ENCODE measurements around the gene RAB6A.
"Not testable (repeated sequence)": the region's sequence is repeated elsewhere in the genome, so short reads cannot be mapped to it uniquely, and the experiment has no call there.

RAB6A gene

GRCh38 chr11:73752216-73752867 is 8.5 kb downstream of the RAB6A start:
- Histone ChIP-seq H3K4me3 (ENCODE audit: low read length) (no peak overlapping the region), H3K27me3 (ENCODE audit: control insufficient read depth, low read length) (no peaks in the 10 kb centered on the region), H3K9me2 (replicated peaks; ENCODE audit: control insufficient read depth, low read length) (no peaks in the 10 kb centered on the region), H4K20me1 (ENCODE audit: control insufficient read depth, insufficient read depth, low read depth, low read length) (no peaks in the 10 kb centered on the region), H3K4me2 (ENCODE audit: low read length) (no peak overlapping the region), H3F3A (ENCODE audit: control insufficient read depth, insufficient read depth) (no peaks in the 10 kb centered on the region; the same call in 1 of the 2 replicates), H3K27ac (ENCODE audit: low read depth, low read length) (no peak overlapping the region), H3K79me2 (ENCODE audit: control insufficient read depth, low read length) (peaks cover 89% of the 10 kb centered on the region), H3K4me1 (ENCODE audit: control insufficient read depth, low read length) (peaks cover 13% of the 10 kb centered on the region), H3K36me3 (ENCODE audit: control insufficient read depth, low read length) (peaks cover under 1% of the 10 kb centered on the region; the same call in 1 of the 2 replicates), H3K9me3 (ENCODE audit: control insufficient read depth, insufficient read depth, low read length) (no peaks in the 10 kb centered on the region)
- TF ChIP-seq, protein P1, sequence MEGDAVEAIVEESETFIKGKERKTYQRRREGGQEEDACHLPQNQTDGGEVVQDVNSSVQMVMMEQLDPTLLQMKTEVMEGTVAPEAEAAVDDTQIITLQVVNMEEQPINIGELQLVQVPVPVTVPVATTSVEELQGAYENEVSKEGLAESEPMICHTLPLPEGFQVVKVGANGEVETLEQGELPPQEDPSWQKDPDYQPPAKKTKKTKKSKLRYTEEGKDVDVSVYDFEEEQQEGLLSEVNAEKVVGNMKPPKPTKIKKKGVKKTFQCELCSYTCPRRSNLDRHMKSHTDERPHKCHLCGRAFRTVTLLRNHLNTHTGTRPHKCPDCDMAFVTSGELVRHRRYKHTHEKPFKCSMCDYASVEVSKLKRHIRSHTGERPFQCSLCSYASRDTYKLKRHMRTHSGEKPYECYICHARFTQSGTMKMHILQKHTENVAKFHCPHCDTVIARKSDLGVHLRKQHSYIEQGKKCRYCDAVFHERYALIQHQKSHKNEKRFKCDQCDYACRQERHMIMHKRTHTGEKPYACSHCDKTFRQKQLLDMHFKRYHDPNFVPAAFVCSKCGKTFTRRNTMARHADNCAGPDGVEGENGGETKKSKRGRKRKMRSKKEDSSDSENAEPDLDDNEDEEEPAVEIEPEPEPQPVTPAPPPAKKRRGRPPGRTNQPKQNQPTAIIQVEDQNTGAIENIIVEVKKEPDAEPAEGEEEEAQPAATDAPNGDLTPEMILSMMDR (IDR thresholded peaks at IDR 0.05; ENCODE audit: low read depth, low read length, poor library complexity, severe bottlenecking), result no peak
- no peak for TF ChIP-seq EZH2phosphoT487 (IDR thresholded peaks at IDR 0.05; ENCODE audit: borderline replicate concordance, low read length)

GRCh38 chr11:73750862-73751261 is 10.0 kb downstream of the RAB6A start:
- not testable (repeated sequence) for H3K27me3 ChIP-seq (ENCODE audit: control insufficient read depth, low read length); H3K27ac ChIP-seq (ENCODE audit: low read depth, low read length); H4K20me1 ChIP-seq (ENCODE audit: control insufficient read depth, insufficient read depth, low read depth, low read length); H3K4me2 ChIP-seq (ENCODE audit: low read length); H3K36me3 ChIP-seq (ENCODE audit: control insufficient read depth, low read length); H3K9me3 ChIP-seq (ENCODE audit: control insufficient read depth, insufficient read depth, low read length); H3K9me2 ChIP-seq (replicated peaks; ENCODE audit: control insufficient read depth, low read length); H3K4me3 ChIP-seq (ENCODE audit: low read length); H3F3A ChIP-seq (ENCODE audit: control insufficient read depth, insufficient read depth)
- H3K4me1 ChIP-seq (ENCODE audit: control insufficient read depth, low read length), result peaks cover 13% of the 10 kb centered on the region
- H3K79me2 ChIP-seq (ENCODE audit: control insufficient read depth, low read length), result peaks cover 90% of the 10 kb centered on the region

- no peaks in the 10 kb centered on the region for H3K27me3 ChIP-seq (ENCODE audit: control insufficient read depth, low read length)
- 0 out of 2 replicates have a peak overlapping the region, but pooled peaks have one; percentile 17 for H3K4me2 ChIP-seq (ENCODE audit: low read length)
- peaks cover 13% of the 10 kb centered on the region for H3K4me1 ChIP-seq (ENCODE audit: control insufficient read depth, low read length)
- H3K4me3 ChIP-seq (ENCODE audit: low read length), result no peak overlapping the region
- peaks cover 90% of the 10 kb centered on the region for H3K79me2 ChIP-seq (ENCODE audit: control insufficient read depth, low read length)
- H3F3A ChIP-seq (ENCODE audit: control insufficient read depth, insufficient read depth), result no peaks in the 10 kb centered on the region; the same call in 1 of the 2 replicates
- TF ChIP-seq EZH2phosphoT487 (IDR thresholded peaks at IDR 0.05; ENCODE audit: borderline replicate concordance, low read length), result no peak
- H4K20me1 ChIP-seq (ENCODE audit: control insufficient read depth, insufficient read depth, low read depth, low read length), result no peaks in the 10 kb centered on the region
- H3K36me3 ChIP-seq (ENCODE audit: control insufficient read depth, low read length), result no peaks in the 10 kb centered on the region
- H3K9me3 ChIP-seq (ENCODE audit: control insufficient read depth, insufficient read depth, low read length), result no peaks in the 10 kb centered on the region
- H3K27ac ChIP-seq (ENCODE audit: low read depth, low read length), result no peak overlapping the region
- H3K9me2 ChIP-seq (replicated peaks; ENCODE audit: control insufficient read depth, low read length), result no peaks in the 10 kb centered on the region
Observed at GRCh38 chr11:73750228-73750627, 10.6 kb downstream of the RAB6A start.

- Histone ChIP-seq H3K9me3 (ENCODE audit: control insufficient read depth, insufficient read depth, low read length) (no peaks in the 10 kb centered on the region), H3K4me1 (ENCODE audit: control insufficient read depth, low read length) (peaks cover 13% of the 10 kb centered on the region), H3K79me2 (ENCODE audit: control insufficient read depth, low read length) (peaks cover 94% of the 10 kb centered on the region), H3K9me2 (replicated peaks; ENCODE audit: control insufficient read depth, low read length) (no peaks in the 10 kb centered on the region), H3K4me2 (ENCODE audit: low read length) (no peak overlapping the region), H4K20me1 (ENCODE audit: control insufficient read depth, insufficient read depth, low read depth, low read length) (0 out of 2 replicates have a peak, but pooled peaks cover 2% of the 10 kb centered on the region), H3K36me3 (ENCODE audit: control insufficient read depth, low read length) (no peaks in the 10 kb centered on the region), H3K27me3 (ENCODE audit: control insufficient read depth, low read length) (no peaks in the 10 kb centered on the region), H3K27ac (ENCODE audit: low read depth, low read length) (no peak overlapping the region), H3F3A (ENCODE audit: control insufficient read depth, insufficient read depth) (no peaks in the 10 kb centered on the region; the same call in 1 of the 2 replicates), H3K4me3 (ENCODE audit: low read length) (no peak overlapping the region)
- TF ChIP-seq EZH2phosphoT487 (IDR thresholded peaks at IDR 0.05; ENCODE audit: borderline replicate concordance, low read length), result no peak
- TF ChIP-seq, protein P1 (IDR thresholded peaks at IDR 0.05; ENCODE audit: low read depth, low read length, poor library complexity, severe bottlenecking), result no peak
Observed at GRCh38 chr11:73749118-73749517, 11.8 kb downstream of the RAB6A start.
